Ovary (tissue), 9 donors: Measurements from ENCODE around the gene WNT3. TPM values are rescaled to one million over a fixed set of nuclear protein-coding genes. Genes with fewer than 3 reads are reported as not detected.
"Not testable (repeated sequence)": the region's sequence is repeated elsewhere in the genome, so short reads cannot be mapped to it uniquely, and the experiment has no call there.

Source experiments
- DNase-seq, 5 donors: peaks; one replicate each; pipeline ENCODE4 v3.0.0-alpha.2; 2019 to 2020
- H3K27ac ChIP-seq, 2 donors: fragments of 200-600 bp; one replicate each; pipeline versions ENCODE4 v1.5.1 to v1.8.0; 2019 to 2022
- H3K27me3 ChIP-seq: fragments of 200-600 bp; one replicate; pipeline ENCODE4 v1.8.0; 2022
- H3K36me3 ChIP-seq: fragments of 200-600 bp; sonication (generic); one replicate; pipeline ENCODE4 v1.5.1; 2019
- H3K4me1 ChIP-seq: one replicate; pipeline ENCODE4 v1.8.1; 2013; ENCODE audit warnings: mild to moderate bottlenecking, moderate library complexity; ENCODE audit not compliant: insufficient read depth
- H3K4me3 ChIP-seq: fragments of 200-600 bp; sonication (generic); one replicate; pipeline ENCODE4 v1.5.1; 2017
- H3K9me3 ChIP-seq, 2 donors: fragments of 200-600 bp in 1 of 2; sonication (generic) in 1 of 2; one replicate each; pipeline versions ENCODE4 v1.5.1 to v1.8.1; 2013 to 2019; ENCODE audit warnings: mild to moderate bottlenecking in 1 of 2, moderate library complexity in 1 of 2
- CTCF ChIP-seq, 3 donors: fragments of 450-650 bp in 2 of 3; fragments of 200-600 bp in 1 of 3; IDR thresholded peaks; one replicate each; pipeline versions ENCODE4 v1.5.1 to v1.8.0; 2016 to 2022; ENCODE audit warnings: antibody characterized with exemption in 3 of 3, mild to moderate bottlenecking in 1 of 3
- EP300 ChIP-seq: sonication (generic); formaldehyde crosslinking; IDR thresholded peaks from one replicate; pipeline ENCODE4 v1.6.1; 2017; ENCODE audit warnings: antibody characterized with exemption
- POLR2A ChIP-seq: fragments of 450-650 bp; IDR thresholded peaks from one replicate; pipeline ENCODE4 v1.6.1; 2017; ENCODE audit warnings: antibody characterized with exemption, mild to moderate bottlenecking, moderate library complexity
- WGBS, 3 donors: extraction: QIAGEN DNeasy Blood & Tissue Kit in 1 of 3; methylation state at CpG; one replicate each; pipeline versions ENCODE4 v1.1.5 to v1.1.7; 2013 to 2017; 5-methylcytosine and 5-hydroxymethylcytosine counted together
- intact Hi-C, 4 donors: fragments of 100-400 bp; cut with DNase I; formaldehyde crosslinking; loops; one replicate each; pipeline versions ENCODE4 v1.11.0 to v1.15.1; 2022 to 2023
- polyA plus RNA-seq, 2 donors: library from polyadenylated mRNA; stranded (reverse); fragments of 200-250 nt in 1 of 2; fragments of 350-450 nt in 1 of 2; fragmentation: Illumina TruSeq in 1 of 2; extraction: RNeasy Lipid Tissue Mini Kit (QIAGEN cat#74804) in 1 of 2; gene quantifications; one replicate each; pipeline ENCODE4 v1.2.3, GENCODE V29; 2013 to 2014
- total RNA-seq, 7 donors: library from RNA; depleted of rRNA in 2 of 7; stranded (reverse); fragments of >200 nt in 2 of 7; fragmentation: NEBNext Ultra II Directional in 3 of 7; extraction: Animal tissue kit (Norgen Biotek cat#: 25700) in 3 of 7; gene quantifications; one replicate each; pipeline versions ENCODE4 v1.1.0 to v1.2.4, GENCODE V29; 2016 to 2023
- donor health status: DM: no; HTN: no; CAD: no; lungs with moderate emphysema.
- donor health status: DM: no; HTN: no; CAD: no.
- donor health status: Bipolar disorder and iron deficiency.
- donor health status: DM: yes; HTN: yes; CAD: no.
- donor health status: DM: no; HTN: no; CAD: no.
- donor health status: DM: yes; HTN: yes; CAD: no.

Gene WNT3
- total and polyA plus RNA-seq, 9 donors: 0.23 to 1.7 (median 0.57) TPM; not detected in 1

DNA sequence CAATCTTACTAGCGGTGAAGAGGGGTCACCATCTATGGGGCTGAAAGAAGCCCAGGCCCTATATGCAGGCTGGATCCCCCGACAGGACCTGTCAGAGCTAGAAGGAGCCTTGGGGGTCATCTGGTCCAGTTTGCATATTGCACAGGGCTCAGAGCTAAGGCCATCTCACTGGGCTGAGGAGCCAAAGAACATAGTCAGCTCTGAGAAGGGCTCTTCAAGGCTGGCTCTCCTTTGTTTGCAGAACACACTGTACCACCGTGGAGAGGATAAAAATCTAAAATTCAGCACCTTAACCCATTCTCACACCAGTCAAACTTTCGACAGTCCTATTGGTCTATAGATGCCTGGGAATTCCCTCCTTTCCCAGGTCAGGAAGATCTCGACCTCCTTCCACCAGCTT is 24.2 kb downstream of the WNT3 start:
- Histone ChIP-seq H3K27me3 (no peaks in the 10 kb centered on the region), H3K36me3 (no peaks in the 10 kb centered on the region), H3K4me3 (no peak overlapping the region), H3K9me3 (no peaks in the 10 kb centered on the region), H3K27ac (no peak overlapping the region), H3K4me1 (no peaks in the 10 kb centered on the region)
- DNase-seq: no peak
- 66 to 69% (median 69%) methylated on average over 5 of the region's 5 CpGs for WGBS, 3 donors
- TF ChIP-seq CTCF (IDR thresholded peaks at IDR 0.05) (no peak), POLR2A (no peak), EP300 (no peak)
- intact Hi-C loops: no loop called here

GRCh38 chr17:46793541-46793940 is 25.0 kb downstream of the WNT3 start:
- DNase-seq: no peak
- H3K27me3 ChIP-seq: no peaks in the 10 kb centered on the region
- H3K4me1 ChIP-seq: no peaks in the 10 kb centered on the region
- no peak overlapping the region for H3K4me3 ChIP-seq
- intact Hi-C loops: no loop called here
- no peak overlapping the region for H3K27ac ChIP-seq
- WGBS, 3 donors: 47 to 61% (median 52%) methylated on average over 5 of the region's 5 CpGs
- no peaks in the 10 kb centered on the region for H3K36me3 ChIP-seq
- TF ChIP-seq POLR2A (no peak), EP300 (no peak), CTCF (IDR thresholded peaks at IDR 0.05) (no peak)
- H3K9me3 ChIP-seq: no peaks in the 10 kb centered on the region

DNA sequence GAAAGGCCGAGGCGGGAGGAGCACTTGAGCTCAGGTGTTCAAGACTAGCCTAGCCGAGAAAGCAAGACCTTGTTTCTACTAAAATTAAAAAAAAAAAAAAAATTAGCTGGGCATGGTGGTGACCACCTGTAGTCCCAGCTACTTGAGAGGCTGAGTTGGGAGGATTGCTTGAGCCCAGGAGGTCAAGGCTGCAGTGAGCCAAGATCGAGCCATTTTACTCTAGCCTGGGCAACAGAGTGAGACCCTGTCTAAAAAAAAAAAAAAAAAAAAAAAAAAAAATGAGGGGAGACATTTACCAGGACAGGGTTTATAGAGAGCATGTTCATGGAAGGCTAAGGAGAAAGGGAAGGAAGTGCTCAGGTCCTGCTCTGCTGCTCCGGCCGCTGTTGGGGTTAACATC is 25.5 kb downstream of the WNT3 start:
- H3K9me3 ChIP-seq, intact Hi-C loops, H3K4me1 ChIP-seq, H3K4me3 ChIP-seq, H3K36me3 ChIP-seq, H3K27me3 ChIP-seq, DNase-seq, H3K27ac ChIP-seq: not testable (repeated sequence)
- 91 to 93% (median 92%) methylated on average over 6 of the region's 6 CpGs for WGBS, 3 donors

GRCh38 chr17:46792071-46792470 is 26.4 kb downstream of the WNT3 start:
- H3K27ac ChIP-seq: no peak overlapping the region
- DNase-seq: no peak
- H3K36me3 ChIP-seq: no peaks in the 10 kb centered on the region
- intact Hi-C loops: no loop called here
- WGBS, 3 donors: 74 to 81% (median 79%) methylated on average over 4 of the region's 4 CpGs
- no peak overlapping the region for H3K4me3 ChIP-seq
- TF ChIP-seq CTCF (IDR thresholded peaks at IDR 0.05) (no peak), POLR2A (no peak), EP300 (no peak)
- no peaks in the 10 kb centered on the region for H3K4me1 ChIP-seq
- H3K27me3 ChIP-seq: no peaks in the 10 kb centered on the region
- no peaks in the 10 kb centered on the region for H3K9me3 ChIP-seq

GRCh38 chr17:46791531-46791930 is 27.0 kb downstream of the WNT3 start:
- Histone ChIP-seq H3K9me3 (no peaks in the 10 kb centered on the region), H3K36me3 (no peaks in the 10 kb centered on the region), H3K27me3 (no peaks in the 10 kb centered on the region), H3K4me3 (no peak overlapping the region), H3K27ac (no peak overlapping the region), H3K4me1 (no peaks in the 10 kb centered on the region)
- 68 to 78% (median 73%) methylated on average over 5 of the region's 5 CpGs for WGBS, 3 donors
- intact Hi-C loops: no loop called here
- TF ChIP-seq EP300: no peak
- no peak for TF ChIP-seq POLR2A
- TF ChIP-seq CTCF (IDR thresholded peaks at IDR 0.05): no peak
- no peak for DNase-seq
